Effector memory CD4-positive, alpha-beta T cell (primary cell): ENCODE data around the gene COL9A3.

ENCODE experiments used
- DNase-seq, 3 donors: peaks; one replicate each; pipeline ENCODE4 v3.0.0-alpha.2; 2020
- H3K27ac ChIP-seq: 2 replicates; pipeline ENCODE4 v1.7.0; 2013; ENCODE audit warnings: mild to moderate bottlenecking, low read length, moderate library complexity; ENCODE audit not compliant: insufficient read depth, poor library complexity, severe bottlenecking
- H3K27me3 ChIP-seq: replicated peaks from 2 replicates; pipeline ENCODE4 v1.7.0; 2013; ENCODE audit warnings: mild to moderate bottlenecking, low read length; ENCODE audit not compliant: insufficient read depth, control insufficient read depth, poor library complexity, severe bottlenecking
- H3K36me3 ChIP-seq: 2 replicates; pipeline ENCODE4 v1.7.0; 2013; ENCODE audit warnings: mild to moderate bottlenecking, low read length, moderate library complexity; ENCODE audit not compliant: control insufficient read depth, insufficient read depth
- H3K4me1 ChIP-seq: 2 replicates; pipeline ENCODE4 v1.7.0; 2013; ENCODE audit warnings: low read length, mild to moderate bottlenecking; ENCODE audit not compliant: control insufficient read depth, insufficient read depth, poor library complexity, severe bottlenecking
- H3K4me3 ChIP-seq: 2 replicates; pipeline ENCODE4 v1.7.0; 2013; ENCODE audit warnings: low read length, low read depth, mild to moderate bottlenecking; ENCODE audit not compliant: insufficient read depth, poor library complexity, severe bottlenecking
- H3K9me3 ChIP-seq: 2 replicates; pipeline ENCODE4 v1.7.0; 2013; ENCODE audit warnings: mild to moderate bottlenecking, low read length, moderate library complexity; ENCODE audit not compliant: control insufficient read depth

Gene COL9A3

GRCh38 chr20:62824476-62825332 is 7.9 kb downstream of the COL9A3 start:
- peak in 2 of 3 donors; percentile 40 to 46 for DNase-seq

GRCh38 chr20:62825333-62825985 is 8.6 kb downstream of the COL9A3 start:
- Histone ChIP-seq H3K4me1 (peaks cover 11% of the 10 kb centered on the region), H3K27ac (no peak overlapping the region), H3K4me3 (no peak overlapping the region), H3K36me3 (no peaks in the 10 kb centered on the region), H3K27me3 (no peaks in the 10 kb centered on the region), H3K9me3 (no peaks in the 10 kb centered on the region)
- no peak for DNase-seq

More at GRCh38 chr20:62824476-62825332, 7.9 kb downstream of the COL9A3 start:
- Histone ChIP-seq H3K9me3 (no peaks in the 10 kb centered on the region), H3K4me1 (peaks cover 11% of the 10 kb centered on the region), H3K4me3 (no peak overlapping the region), H3K36me3 (no peaks in the 10 kb centered on the region), H3K27me3 (no peaks in the 10 kb centered on the region), H3K27ac (no peak overlapping the region)

DNA sequence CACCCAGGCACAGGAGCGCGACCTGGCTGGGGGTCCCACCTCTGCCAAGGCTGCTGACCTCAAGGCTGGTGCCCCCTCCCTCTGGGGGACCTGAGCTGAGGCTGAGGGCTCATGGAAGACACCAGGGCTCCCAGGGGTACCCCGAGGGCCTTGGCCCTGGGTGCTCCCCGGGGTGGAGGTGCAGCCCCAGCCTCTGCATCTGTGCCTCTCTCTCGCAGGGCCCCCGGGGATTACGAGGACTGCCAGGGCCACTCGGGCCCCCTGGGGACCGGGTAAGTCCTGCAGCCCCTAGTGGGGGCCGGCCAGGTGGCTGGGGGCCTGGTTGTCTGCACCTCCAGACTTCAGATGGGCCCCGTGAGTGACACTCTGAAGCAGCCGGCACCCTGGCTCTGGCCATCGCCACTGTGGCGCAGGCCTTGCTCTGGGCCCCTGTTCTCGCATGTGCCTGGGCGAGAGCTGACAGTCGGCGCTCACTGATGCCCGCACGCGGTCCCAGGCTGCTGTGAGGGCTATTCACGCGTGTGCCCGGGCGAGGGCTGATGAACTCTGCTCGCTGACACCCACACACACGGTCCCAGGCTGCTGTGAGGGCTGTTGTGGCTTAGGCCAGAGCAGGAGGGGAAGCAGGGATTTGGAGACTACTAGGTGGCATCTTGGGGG is 9.3 kb downstream of the COL9A3 start:
- Histone ChIP-seq H3K27ac (no peak overlapping the region), H3K27me3 (no peaks in the 10 kb centered on the region), H3K4me1 (peaks cover 11% of the 10 kb centered on the region), H3K36me3 (no peaks in the 10 kb centered on the region), H3K9me3 (no peaks in the 10 kb centered on the region), H3K4me3 (no peak overlapping the region)
- no peak for DNase-seq

GRCh38 chr20:62826646-62827310 is 9.9 kb downstream of the COL9A3 start:
- no peaks in the 10 kb centered on the region for H3K36me3 ChIP-seq
- no peak overlapping the region for H3K4me3 ChIP-seq
- peaks cover 11% of the 10 kb centered on the region for H3K4me1 ChIP-seq
- H3K27me3 ChIP-seq: no peaks in the 10 kb centered on the region
- no peaks in the 10 kb centered on the region for H3K9me3 ChIP-seq
- no peak overlapping the region for H3K27ac ChIP-seq
- DNase-seq: no peak

DNA sequence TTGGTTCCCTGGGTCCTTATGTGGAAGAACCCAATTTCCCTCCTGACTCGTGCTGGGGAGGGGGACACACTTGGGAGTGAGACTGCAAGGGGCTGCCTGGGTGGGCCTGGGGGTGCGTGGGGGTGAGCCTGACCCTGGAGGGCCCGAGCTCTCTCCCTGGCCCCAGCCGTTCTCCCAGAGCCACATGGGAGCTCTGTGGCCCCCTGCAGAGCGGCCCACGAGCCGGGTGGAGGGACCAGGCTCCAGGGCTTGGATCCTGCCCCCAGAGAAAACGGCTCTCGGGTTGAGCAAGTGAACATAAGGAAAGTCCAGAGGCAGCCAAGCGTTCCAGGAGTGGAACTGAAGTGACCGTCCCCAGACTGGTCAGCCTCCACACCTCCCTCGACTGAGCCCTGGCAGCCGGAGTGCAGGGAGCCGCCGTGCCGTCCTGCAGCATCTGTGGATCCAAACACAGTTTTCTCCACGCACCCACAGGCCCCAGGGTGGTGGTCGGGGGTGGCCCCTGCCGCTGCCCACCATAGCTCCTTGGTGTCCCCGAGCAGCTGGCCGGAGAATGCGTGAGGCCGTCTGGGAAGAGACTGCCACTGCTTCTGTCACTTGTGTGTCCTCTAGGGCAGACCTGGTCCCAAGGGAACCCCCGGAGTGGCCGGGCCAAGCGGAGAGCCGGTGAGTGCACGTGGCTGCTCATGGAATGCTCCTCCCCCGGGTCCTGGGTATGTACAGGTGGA is 10.6 kb downstream of the COL9A3 start:
- H3K27me3 ChIP-seq: no peaks in the 10 kb centered on the region
- H3K36me3 ChIP-seq: no peaks in the 10 kb centered on the region
- no peak overlapping the region for H3K27ac ChIP-seq
- H3K4me3 ChIP-seq: no peak overlapping the region
- H3K9me3 ChIP-seq: no peaks in the 10 kb centered on the region
- peaks cover 11% of the 10 kb centered on the region for H3K4me1 ChIP-seq
- DNase-seq: no peak

GRCh38 chr20:62828051-62828450 is 11.2 kb downstream of the COL9A3 start:
- H3K4me3 ChIP-seq: no peak overlapping the region
- no peak overlapping the region for H3K27ac ChIP-seq
- no peaks in the 10 kb centered on the region for H3K9me3 ChIP-seq
- no peaks in the 10 kb centered on the region for H3K36me3 ChIP-seq
- no peak for DNase-seq
- no peaks in the 10 kb centered on the region for H3K27me3 ChIP-seq
- H3K4me1 ChIP-seq: peaks cover 11% of the 10 kb centered on the region

DNA sequence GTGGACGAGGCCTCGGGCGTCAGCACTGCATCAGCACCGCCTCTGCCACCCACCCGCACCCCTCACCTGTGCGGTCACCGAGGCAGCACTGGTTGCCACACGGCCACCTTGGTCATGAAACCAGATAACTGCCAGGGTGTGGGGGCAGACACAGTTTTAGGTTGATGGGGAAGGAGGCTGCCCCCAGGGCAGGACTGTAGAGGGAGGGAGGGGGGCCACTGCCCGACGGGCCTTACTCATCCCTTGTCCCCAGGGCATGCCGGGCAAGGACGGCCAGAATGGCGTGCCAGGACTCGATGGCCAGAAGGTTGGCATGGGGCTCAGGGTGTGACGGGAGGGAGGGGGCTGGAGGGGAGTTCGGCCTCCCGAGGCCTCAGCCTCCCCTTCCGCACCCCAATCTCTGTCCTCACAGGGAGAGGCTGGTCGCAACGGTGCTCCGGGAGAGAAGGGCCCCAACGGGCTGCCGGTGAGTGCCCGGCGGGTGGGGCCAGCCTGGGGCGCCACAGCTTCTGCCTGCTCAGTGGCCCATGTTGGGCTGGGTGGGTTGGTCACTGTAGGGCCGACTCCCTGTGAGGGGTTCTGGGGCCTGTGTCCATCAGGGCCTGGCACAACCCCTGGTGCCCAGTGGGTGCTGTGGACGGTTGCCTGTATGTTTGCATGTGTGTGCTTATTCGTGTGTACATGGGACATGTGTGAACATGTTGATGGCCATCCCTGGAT is 11.8 kb downstream of the COL9A3 start:
- Histone ChIP-seq H3K36me3 (no peaks in the 10 kb centered on the region), H3K4me3 (no peak overlapping the region), H3K9me3 (no peaks in the 10 kb centered on the region), H3K27me3 (no peaks in the 10 kb centered on the region), H3K27ac (no peak overlapping the region), H3K4me1 (peaks cover 11% of the 10 kb centered on the region)
- no peak for DNase-seq

- DNase-seq: no peak
- peaks cover 5% of the 10 kb centered on the region for H3K4me1 ChIP-seq
- no peak overlapping the region for H3K4me3 ChIP-seq
- no peaks in the 10 kb centered on the region for H3K36me3 ChIP-seq
- no peaks in the 10 kb centered on the region for H3K27me3 ChIP-seq
- H3K9me3 ChIP-seq: no peaks in the 10 kb centered on the region
- no peak overlapping the region for H3K27ac ChIP-seq
Measured at GRCh38 chr20:62829231-62830230, 12.7 kb downstream of the COL9A3 start.
